GM19099 (cell line): Measurements from ENCODE around the gene SMR3B.

Experiments
- POLR2A ChIP-seq: IDR thresholded peaks from 3 replicates; pipeline ENCODE4 v1.6.1; 2011; ENCODE audit warnings: low read depth; ENCODE audit not compliant: insufficient read length; ENCODE audit errors: extremely low read depth

SMR3B gene

GRCh38 chr4:70402762-70403161 is 19.8 kb downstream of the SMR3B start:
- TF ChIP-seq POLR2A, result no peak

- no peak for TF ChIP-seq POLR2A
Measured at GRCh38 chr4:70405765-70406164, 22.8 kb downstream of the SMR3B start.

GRCh38 chr4:70425306-70425705 is 42.4 kb downstream of the SMR3B start:
- no peak for TF ChIP-seq POLR2A

- no peak for TF ChIP-seq POLR2A
Measured at GRCh38 chr4:70426789-70427188, 43.9 kb downstream of the SMR3B start.

- TF ChIP-seq POLR2A, result no peak
Measured at GRCh38 chr4:70437197-70437596, 54.3 kb downstream of the SMR3B start.
